Endothelial cell of umbilical vein (primary cell): ENCODE measurements around the gene OR9Q1. TPM values are rescaled to one million over a fixed set of nuclear protein-coding genes. Genes with fewer than 3 reads are reported as not detected.
"Not testable (repeated sequence)": the region's sequence is repeated elsewhere in the genome, so short reads cannot be mapped to it uniquely, and the experiment has no call there.

Source experiments
- BruUV-seq: library from RNA; stranded (reverse); fragments of 400-500 nt; replicated peaks from 2 replicates; lab custom pipeline; 2021; lab: Mats Ljungman, UMichigan
- CTCF ChIA-PET: fragments of 300-600, 350-600 bp; sonication (Branson Sonifier 250); formaldehyde crosslinking; loops from one replicate; lab custom pipeline; 2021; ENCODE audit warnings: antibody characterized with exemption, inconsistent platforms; lab: Charles Lee
- POLR2A ChIA-PET: fragments of 300-600, 350-600 bp; sonication (Branson Sonifier 250); formaldehyde crosslinking; loops from one replicate; lab custom pipeline; 2021; ENCODE audit warnings: antibody characterized with exemption, inconsistent platforms; lab: Charles Lee
- DNase-seq: peaks from one replicate; pipeline ENCODE4 v3.0.0-alpha.2; 2011; ENCODE audit warnings: low read depth, low spot score
- FAIRE-seq: peaks from 2 replicates; lab custom pipeline; 2011; peaks lifted over from hg19 to GRCh38; lab: Jason Lieb, UNC
- H2AFZ ChIP-seq: 2 replicates; pipeline ENCODE4 v1.6.0; 2012; ENCODE audit warnings: low read depth, low read length, control low read depth, inconsistent platforms
- H3K27ac ChIP-seq: 2 replicates; pipeline ENCODE4 v1.5.1; 2011; ENCODE audit warnings: low read depth, mild to moderate bottlenecking, control low read depth, low read length, moderate library complexity; ENCODE audit not compliant: insufficient read depth
- H3K27me3 ChIP-seq, 2 experiments: 2 replicates each; pipeline versions ENCODE4 v1.6.0 to v1.6.1; 2011; ENCODE audit warnings: low read length in 2 of 2, mixed read lengths in 1 of 2; ENCODE audit not compliant: control insufficient read depth in 2 of 2, insufficient read depth in 2 of 2
- H3K36me3 ChIP-seq, 2 experiments: 2 replicates in 1 of 2; 3 replicates in 1 of 2; pipeline ENCODE4 v1.5.1; 2011; ENCODE audit warnings: low read length in 2 of 2, mild to moderate bottlenecking in 1 of 2, moderate library complexity in 1 of 2; ENCODE audit not compliant: control insufficient read depth in 2 of 2, insufficient read depth in 2 of 2; ENCODE audit errors: extremely low read depth in 1 of 2
- H3K4me1 ChIP-seq: 3 replicates; pipeline ENCODE4 v1.5.1; 2011; ENCODE audit warnings: mild to moderate bottlenecking, low read length; ENCODE audit not compliant: control insufficient read depth, insufficient read depth; ENCODE audit errors: extremely low read depth
- H3K4me2 ChIP-seq: 2 replicates; pipeline ENCODE4 v1.6.1; 2011; ENCODE audit warnings: low read length, control low read depth, mixed read lengths; ENCODE audit not compliant: insufficient read depth
- H3K4me3 ChIP-seq, 3 experiments: fragments of 200-600 bp in 1 of 3; sonication (generic), shearing (Covaris generic) in 1 of 3; replicated peaks in 1 of 3; 2 replicates each; pipeline ENCODE4 v1.5.1; 2011 to 2016; ENCODE audit warnings: control low read depth in 3 of 3, low read length in 3 of 3, mild to moderate bottlenecking in 2 of 3, inconsistent platforms in 1 of 3, low read depth in 1 of 3, moderate library complexity in 1 of 3; ENCODE audit not compliant: insufficient read depth in 1 of 3
- H3K79me2 ChIP-seq: 2 replicates; pipeline ENCODE4 v1.6.0; 2012; ENCODE audit warnings: low read length, inconsistent platforms; ENCODE audit not compliant: control insufficient read depth, insufficient read depth
- H3K9ac ChIP-seq: replicated peaks from 2 replicates; pipeline ENCODE3; 2011; ENCODE audit warnings: low read length, control low read depth; ENCODE audit not compliant: insufficient read depth; ENCODE audit errors: extremely low read depth
- H3K9me1 ChIP-seq: replicated peaks from 3 replicates; pipeline ENCODE4 v1.6.0; 2011; ENCODE audit warnings: mild to moderate bottlenecking, low read length; ENCODE audit not compliant: control insufficient read depth, insufficient read depth; ENCODE audit errors: extremely low read depth
- H3K9me3 ChIP-seq: replicated peaks from 2 replicates; pipeline ENCODE4 v1.5.1; 2012; ENCODE audit warnings: low read length, inconsistent platforms; ENCODE audit not compliant: control insufficient read depth, insufficient read depth
- H4K20me1 ChIP-seq: replicated peaks from 2 replicates; pipeline ENCODE3; 2011; ENCODE audit warnings: mild to moderate bottlenecking, low read length; ENCODE audit not compliant: control insufficient read depth, insufficient read depth; ENCODE audit errors: extremely low read depth
- CTCF ChIP-seq, 2 donors: IDR thresholded peaks; 1 replicate in 1 of 2; 2 replicates in 1 of 2; pipeline ENCODE4 v1.5.1; 2011; ENCODE audit warnings: low read length in 2 of 2, mild to moderate bottlenecking in 2 of 2, moderate library complexity in 2 of 2, control low read depth in 1 of 2, inconsistent platforms in 1 of 2, low read depth in 1 of 2; ENCODE audit not compliant: insufficient read depth in 1 of 2; ENCODE audit errors: extremely low read depth in 1 of 2
- EZH2 ChIP-seq: IDR thresholded peaks from 2 replicates; pipeline ENCODE4 v1.6.1; 2012; ENCODE audit warnings: borderline replicate concordance, low read depth, mild to moderate bottlenecking, moderate library complexity, low read length, inconsistent platforms; ENCODE audit not compliant: severe bottlenecking
- FOS ChIP-seq: IDR thresholded peaks from 2 replicates; pipeline ENCODE4 v1.6.1; 2011; ENCODE audit warnings: mild to moderate bottlenecking, low read length, moderate library complexity, borderline replicate concordance; ENCODE audit not compliant: insufficient read depth
- GATA2 ChIP-seq: IDR thresholded peaks from 2 replicates; pipeline ENCODE4 v1.7.0; 2011; ENCODE audit warnings: low read depth, mild to moderate bottlenecking, moderate library complexity, mixed read lengths, low read length; ENCODE audit not compliant: insufficient read length, insufficient read depth
- JUN ChIP-seq: IDR thresholded peaks from 2 replicates; pipeline ENCODE4 v1.6.1; 2011; ENCODE audit warnings: borderline replicate concordance, low read depth; ENCODE audit not compliant: insufficient read length, insufficient read depth
- MAX ChIP-seq: IDR thresholded peaks from 2 replicates; pipeline ENCODE4 v1.6.1; 2011; ENCODE audit not compliant: insufficient read depth, insufficient read length
- MYC ChIP-seq: IDR thresholded peaks from one replicate; pipeline ENCODE4 v1.6.1; 2011; ENCODE audit warnings: mild to moderate bottlenecking, low read depth, low read length
- POLR2A ChIP-seq: IDR thresholded peaks from 2 replicates; pipeline ENCODE4 v1.6.1; 2012; ENCODE audit warnings: low read depth, mild to moderate bottlenecking, control low read depth, low read length
- POLR2AphosphoS5 ChIP-seq: IDR thresholded peaks from 2 replicates; pipeline ENCODE4 v1.6.1; 2012; ENCODE audit warnings: low read depth, mild to moderate bottlenecking, control low read depth, low read length, moderate library complexity; ENCODE audit not compliant: insufficient read depth
- dilution Hi-C: fragments of 300-500 bp; cut with MboI; formaldehyde crosslinking; loops from one replicate; pipeline ENCODE4 v1.15.0; 2019; ENCODE audit warnings: low sequenced_read_pairs; ENCODE audit not compliant: extremely low pct_ligation_motif_present
- intact Hi-C: fragments of 100-400 bp; cut with micrococcal nuclease; formaldehyde crosslinking; loops from one replicate; pipeline ENCODE4 v1.10.0; 2022
- polyA plus RNA-seq, 4 experiments: library from polyadenylated mRNA; depleted of rRNA in 3 of 4; stranded (reverse) in 3 of 4; unstranded in 1 of 4; fragments of >200 nt; gene quantifications; 2 replicates each; pipeline versions ENCODE4 v1.2.1 to v1.2.3, GENCODE V29; 2011 to 2012; ENCODE audit warnings: missing spikeins in 1 of 4
- total RNA-seq: library from RNA; stranded (reverse); gene quantifications from 2 replicates; pipeline ENCODE4 v1.2.3, GENCODE V29; 2021

Gene OR9Q1
- total and polyA plus RNA-seq, 2 donors (not counting 3 experiments of a cell fraction or from before 2014, with no cell fraction given) = not detected

GRCh38 chr11:58204042-58204441 lies 180.4 kb downstream of the OR9Q1 start, which contains the start of gene OR1S2:
OR1S2 (minus strand) TSS chr11:58204142; CDS start chr11:58204142, 0 bp downstream.
- Histone ChIP-seq H4K20me1 (no peaks in the 10 kb centered on the region), H3K27ac (no peak within 1 kb of the TSS), H3K27me3 (no peaks in the 10 kb centered on the region), H3K9me1 (no peaks in the 10 kb centered on the region), H3K4me2 (no peak within 1 kb of the TSS), H3K36me3 (no peaks in the 10 kb centered on the region), H3K9me3 (no peaks in the 10 kb centered on the region), H2AFZ (no peak within 1 kb of the TSS), H3K4me3 (no peak within 1 kb of the TSS), H3K79me2 (no peaks in the 10 kb centered on the region), H3K9ac (no peak within 1 kb of the TSS), H3K4me1 (no peaks in the 10 kb centered on the region)
- dilution Hi-C loops (no loop called here), intact Hi-C loops (no loop called here)
- TF ChIP-seq MYC (no peak), POLR2A (no peak), POLR2AphosphoS5 (no peak), GATA2 (no peak), EZH2 (no peak), CTCF (IDR thresholded peaks at IDR 0.05; ENCODE audit: extremely low read depth in 1 of 2, insufficient read depth in 1 of 2, low read depth in 1 of 2, low read length in 2 of 2) (no peak), FOS (no peak), MAX (no peak), JUN (no peak)
- FAIRE-seq (no peak), DNase-seq (no peak)
- no TSS peak for BruUV-seq
- ChIA-PET CTCF (no interaction called here), POLR2A (no interaction called here)

- DNase-seq, H3K9me3 ChIP-seq, POLR2A ChIA-PET, H3K27ac ChIP-seq, H3K4me2 ChIP-seq, H3K79me2 ChIP-seq, H3K9me1 ChIP-seq, H3K36me3 ChIP-seq, dilution Hi-C loops, H3K4me3 ChIP-seq, intact Hi-C loops, H3K27me3 ChIP-seq, H4K20me1 ChIP-seq, FAIRE-seq, CTCF ChIA-PET, H3K4me1 ChIP-seq, H3K9ac ChIP-seq, BruUV-seq, H2AFZ ChIP-seq: not testable (repeated sequence)
Observed at GRCh38 chr11:58212420-58212819, 188.7 kb downstream of the OR9Q1 start, which contains the start of gene OR1S1. OR1S1 (plus strand) TSS chr11:58212720.
